Measurements from ENCODE around the gene AP2B1.
"Not testable (repeated sequence)": the region's sequence is repeated elsewhere in the genome, so short reads cannot be mapped to it uniquely, and the experiment has no call there.

The AP2B1 gene

DNA sequence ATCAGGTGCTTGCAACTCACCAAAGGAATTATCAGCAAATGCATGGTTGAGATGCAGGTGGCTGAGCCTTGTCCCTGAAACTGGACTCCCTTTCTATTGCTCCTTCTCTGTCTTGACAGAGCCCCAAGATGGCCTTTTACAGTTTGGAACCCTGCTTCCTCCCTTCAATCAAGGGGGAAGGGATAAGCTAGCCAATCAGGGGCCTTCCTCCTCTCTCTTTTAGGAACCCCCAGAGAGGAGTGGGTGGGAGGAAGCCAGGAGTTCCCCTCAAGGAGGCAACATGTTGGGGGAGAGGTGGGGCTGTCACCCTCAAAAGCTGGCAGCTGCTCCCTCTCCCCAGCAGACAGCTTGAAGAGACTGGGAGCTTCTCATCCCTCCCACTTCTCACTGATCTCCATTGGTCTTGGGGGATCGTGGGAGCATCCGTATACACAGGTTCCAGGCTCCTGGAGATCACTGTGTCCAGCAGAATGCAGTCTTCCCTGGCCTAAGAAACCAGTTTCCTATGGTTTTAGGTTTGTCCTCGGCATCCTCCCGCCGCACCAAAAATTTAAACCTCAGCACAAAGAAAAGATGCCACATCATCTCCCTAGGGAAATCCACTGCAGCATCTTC is 151.5 kb downstream of the AP2B1 start:
- intact Hi-C loops (cut with DNase I) = no loop called here
- peak in 2 of 42 donors; percentile 23 to 34 for DNase-seq

DNA sequence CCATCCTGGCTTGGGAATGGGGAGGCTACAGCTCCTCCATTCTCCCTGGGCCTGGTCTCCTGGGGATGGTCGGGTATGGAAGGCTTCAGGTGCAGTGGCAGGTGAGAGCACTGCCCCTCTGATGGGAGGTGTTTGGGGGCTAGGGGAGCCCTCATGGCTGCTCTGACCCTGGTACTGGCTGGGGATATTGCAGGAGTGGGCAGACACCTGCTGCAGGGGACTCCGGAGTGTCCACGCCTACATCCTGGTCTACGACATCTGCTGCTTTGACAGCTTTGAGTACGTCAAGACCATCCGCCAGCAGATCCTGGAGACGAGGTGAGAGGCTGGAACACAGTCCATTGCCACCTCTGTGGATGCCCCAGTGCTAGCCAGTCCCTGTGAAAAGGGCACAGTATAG is 153.1 kb downstream of the AP2B1 start:
- intact Hi-C loops (cut with DNase I) = loop anchor here (10.0 kb wide), 1 partner anchor 425 kb away; no protein-coding TSS in a partner anchor
- peak in 1 of 42 donors; percentile 9 for DNase-seq

DNA sequence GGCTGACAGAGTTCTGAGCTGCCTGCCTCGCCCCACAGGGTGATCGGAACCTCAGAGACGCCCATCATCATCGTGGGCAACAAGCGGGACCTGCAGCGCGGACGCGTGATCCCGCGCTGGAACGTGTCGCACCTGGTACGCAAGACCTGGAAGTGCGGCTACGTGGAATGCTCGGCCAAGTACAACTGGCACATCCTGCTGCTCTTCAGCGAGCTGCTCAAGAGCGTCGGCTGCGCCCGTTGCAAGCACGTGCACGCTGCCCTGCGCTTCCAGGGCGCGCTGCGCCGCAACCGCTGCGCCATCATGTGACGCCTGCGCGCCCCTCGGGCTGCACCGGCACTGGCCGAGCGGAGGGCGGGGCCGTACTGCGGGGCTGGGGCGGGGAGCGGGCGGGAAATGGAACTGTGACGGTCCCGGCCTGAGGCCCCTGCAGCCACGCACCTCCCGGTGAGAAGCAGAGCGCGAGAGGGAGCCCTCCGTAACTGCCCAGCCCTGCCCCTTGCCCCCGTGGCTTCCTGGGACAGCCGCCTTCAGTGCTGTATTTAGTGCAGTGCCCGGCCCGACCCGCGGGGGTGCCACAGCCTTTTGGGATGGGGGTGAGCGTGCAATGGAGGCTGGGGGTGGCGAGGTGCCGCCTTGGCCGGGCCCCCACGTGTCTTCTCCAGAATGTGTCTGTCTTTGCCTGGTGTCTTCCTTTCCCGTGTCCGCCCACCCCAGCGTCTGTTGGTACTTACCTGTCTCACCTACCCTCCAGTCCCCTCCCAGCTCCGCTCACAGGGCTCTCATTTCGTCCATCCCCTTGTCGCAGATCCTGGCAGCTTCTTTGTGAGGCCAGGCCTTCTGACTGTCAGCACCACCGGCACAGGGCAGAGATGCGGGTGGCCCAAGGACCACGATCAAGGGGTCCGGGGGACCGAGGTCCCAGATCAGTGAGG is 154.1 kb downstream of the AP2B1 start:
- intact Hi-C loops (cut with DNase I) = loop anchor here (10.0 kb wide), 1 partner anchor 426 kb away; no protein-coding TSS in a partner anchor
- DNase-seq = peak in 3 of 42 donors; percentile 17 to 33 (median 30)

- intact Hi-C loops (cut with DNase I) = loop anchor here (10.0 kb wide), 1 partner anchor 428 kb away; no protein-coding TSS in a partner anchor
Observed at GRCh38 chr17:35742496-35742895, 155.4 kb downstream of the AP2B1 start.

GRCh38 chr17:35742896-35743477 is 155.9 kb downstream of the AP2B1 start:
- no peak for DNase-seq
- intact Hi-C loops (cut with DNase I) = loop anchor here (10.0 kb wide), 1 partner anchor 428 kb away; no protein-coding TSS in a partner anchor

More at GRCh38 chr17:35742496-35742895, 155.4 kb downstream of the AP2B1 start:
- peak in 1 of 42 donors; percentile 9 for DNase-seq

DNA sequence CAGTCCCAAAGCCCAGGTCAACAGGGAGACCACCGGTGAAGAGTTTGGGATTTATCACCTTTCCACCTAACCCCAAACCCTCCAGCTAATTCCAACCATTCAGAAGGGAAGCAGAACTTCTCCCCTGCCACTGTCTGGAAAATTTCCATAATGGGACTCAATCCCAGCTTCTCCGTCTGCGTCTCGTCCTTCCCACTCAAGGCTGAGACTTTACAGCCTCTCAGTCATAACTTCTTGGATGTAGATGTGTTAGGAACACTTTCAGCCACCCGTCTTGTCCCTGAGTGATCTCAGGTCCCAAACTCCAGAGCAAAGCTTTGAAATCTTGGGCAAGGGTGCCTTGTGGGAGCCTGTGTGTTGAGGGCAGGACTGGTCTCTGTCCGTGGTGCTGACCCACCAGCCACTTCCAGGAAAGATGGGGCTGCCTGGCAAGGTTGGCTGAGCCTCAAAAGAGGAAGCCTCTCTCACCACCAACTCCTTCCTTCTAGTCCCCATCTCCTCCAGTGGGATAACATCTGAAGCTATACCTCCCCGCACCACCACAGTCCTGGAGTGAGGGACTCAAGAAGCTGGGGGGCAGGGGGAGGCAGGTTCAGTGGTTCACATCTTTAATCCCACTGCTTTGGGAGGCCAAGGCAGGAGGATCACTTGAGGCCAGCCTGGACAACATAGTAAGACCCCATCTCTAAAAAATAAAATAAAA is 156.7 kb downstream of the AP2B1 start:
- DNase-seq = no peak

DNA sequence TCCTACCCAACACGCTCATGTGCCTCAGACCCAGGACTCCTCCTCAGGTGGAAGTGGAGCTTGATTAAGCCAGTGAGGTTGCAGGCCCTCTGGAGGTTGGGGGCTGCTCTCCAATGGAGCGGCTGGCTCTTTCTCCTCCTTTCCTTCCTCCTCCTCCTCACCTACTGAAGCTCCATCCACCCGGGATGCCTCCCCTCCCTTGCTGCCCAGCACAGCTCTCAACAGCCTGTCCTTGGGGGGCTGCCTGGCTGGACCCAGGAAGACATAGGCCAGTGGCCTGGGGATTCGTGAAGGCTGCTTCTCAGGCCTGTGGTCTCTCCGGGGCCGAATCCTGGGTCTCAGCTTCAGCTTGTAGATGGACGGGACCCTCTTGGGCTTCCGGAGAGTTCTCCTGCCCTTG is 157.7 kb downstream of the AP2B1 start:
- intact Hi-C loops (cut with DNase I) = loop anchor here (10.0 kb wide), 1 partner anchor 430 kb away; no protein-coding TSS in a partner anchor
- DNase-seq = no peak

More for the DNA sequence above, 156.7 kb downstream of the AP2B1 start:
- intact Hi-C loops (cut with DNase I) = loop anchor here (10.0 kb wide), 1 partner anchor 429 kb away; no protein-coding TSS in a partner anchor

DNA sequence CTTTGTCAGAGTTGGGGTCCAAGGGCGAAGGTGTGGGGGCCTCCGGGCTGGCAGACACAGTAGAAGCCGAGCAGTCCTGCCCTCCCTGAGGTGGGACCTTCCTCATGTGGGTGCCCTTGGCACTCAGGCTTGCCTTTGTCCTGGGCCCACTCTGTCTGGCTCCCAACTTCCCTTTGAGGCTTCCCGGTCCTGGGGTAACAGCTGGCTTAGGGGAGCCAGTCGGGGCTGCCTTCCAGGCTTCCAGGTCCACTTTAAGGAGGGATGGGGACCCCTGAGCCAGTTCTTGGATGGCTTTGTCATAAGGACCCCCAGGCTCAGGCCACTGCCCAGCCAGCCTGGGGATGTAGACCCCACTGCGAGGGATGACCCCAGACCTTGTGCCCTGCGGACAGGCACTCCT is 158.1 kb downstream of the AP2B1 start:
- no peak for DNase-seq
- intact Hi-C loops (cut with DNase I) = loop anchor here (10.0 kb wide), 1 partner anchor 430 kb away; no protein-coding TSS in a partner anchor

DNA sequence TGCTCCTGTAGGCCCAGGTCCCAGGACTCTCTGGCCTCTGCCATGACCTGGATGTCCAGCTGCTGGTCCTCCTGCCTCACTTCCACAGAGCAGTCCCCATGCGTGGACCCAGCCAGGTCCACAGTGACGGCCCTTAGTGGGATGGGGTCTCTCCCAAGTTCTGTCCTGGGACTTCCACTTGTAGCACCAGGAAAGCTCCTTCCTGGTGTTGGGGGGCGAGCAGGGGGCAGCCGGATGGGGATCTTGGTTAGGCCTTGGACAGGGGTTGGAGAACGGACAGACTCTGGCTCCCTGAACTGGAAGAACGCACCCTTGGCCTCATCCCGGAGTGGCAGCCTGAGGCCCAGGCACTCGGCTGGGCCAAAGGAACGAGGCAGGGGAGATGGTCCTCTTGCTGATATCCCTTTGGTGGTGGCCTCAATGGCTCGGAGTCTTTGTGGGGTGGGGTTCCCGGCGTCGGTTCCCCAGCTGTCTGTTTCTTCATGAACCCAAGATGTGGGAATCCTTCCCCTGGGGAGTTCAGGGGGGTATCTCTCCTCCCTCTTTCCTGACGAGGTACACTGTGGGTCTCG is 158.7 kb downstream of the AP2B1 start:
- no peak for DNase-seq
- intact Hi-C loops (cut with DNase I) = loop anchor here (2.0 to 10.0 kb wide), 2 partner anchors 133 to 431 kb away; no protein-coding TSS in a partner anchor

DNA sequence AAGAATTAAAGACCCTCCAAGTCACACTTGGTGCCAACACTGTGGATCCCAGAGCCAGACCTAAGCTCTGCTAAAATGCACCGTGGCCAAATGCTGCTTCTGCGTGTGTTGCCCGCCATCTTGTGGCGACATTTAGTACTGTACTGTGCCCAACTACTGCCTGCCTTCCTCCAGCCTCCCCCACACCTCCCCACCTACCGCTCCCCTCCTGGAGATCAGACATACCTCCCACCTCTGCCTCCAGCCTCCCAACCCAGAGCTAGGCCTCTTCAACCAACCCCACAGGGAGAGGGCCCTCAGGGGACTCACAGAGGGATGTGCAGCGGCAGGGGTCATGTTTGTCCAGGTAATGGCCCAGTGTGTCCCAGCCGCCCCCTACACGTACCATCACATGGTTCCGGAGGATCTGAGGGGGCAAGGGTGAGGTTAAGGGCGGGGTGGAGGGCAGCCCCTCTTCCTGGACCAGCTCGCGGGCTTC is 160.5 kb downstream of the AP2B1 start:
- peak; percentile 63 to 93 (median 83) for DNase-seq
- intact Hi-C loops (cut with DNase I) = loop anchor here (2.0 to 10.0 kb wide), 2 partner anchors 135 to 433 kb away; no protein-coding TSS in a partner anchor

- intact Hi-C loops (cut with DNase I) = loop anchor here (10.0 kb wide), 1 partner anchor 434 kb away; no protein-coding TSS in a partner anchor
Observed at GRCh38 chr17:35748341-35748841, 161.3 kb downstream of the AP2B1 start.

GRCh38 chr17:35748979-35749378 is 161.9 kb downstream of the AP2B1 start:
- intact Hi-C loops (cut with DNase I) = loop anchor here (10.0 kb wide), 1 partner anchor 434 kb away; no protein-coding TSS in a partner anchor
- DNase-seq = no peak

More at GRCh38 chr17:35748341-35748841, 161.3 kb downstream of the AP2B1 start:
- no peak for DNase-seq

GRCh38 chr17:35749560-35750412 is 162.7 kb downstream of the AP2B1 start:
- intact Hi-C loops (cut with DNase I) = loop anchor here (10.0 kb wide), 1 partner anchor 435 kb away; no protein-coding TSS in a partner anchor
- DNase-seq = peak in 6 of 42 donors; percentile 30 to 57 (median 45)

GRCh38 chr17:35750526-35751395 is 163.6 kb downstream of the AP2B1 start:
- intact Hi-C loops (cut with DNase I) = no loop called here

GRCh38 chr17:35751541-35751940 is 164.4 kb downstream of the AP2B1 start:
- intact Hi-C loops (cut with DNase I); DNase-seq: not testable (repeated sequence)

More at GRCh38 chr17:35750526-35751395, 163.6 kb downstream of the AP2B1 start:
- no peak for DNase-seq

DNA sequence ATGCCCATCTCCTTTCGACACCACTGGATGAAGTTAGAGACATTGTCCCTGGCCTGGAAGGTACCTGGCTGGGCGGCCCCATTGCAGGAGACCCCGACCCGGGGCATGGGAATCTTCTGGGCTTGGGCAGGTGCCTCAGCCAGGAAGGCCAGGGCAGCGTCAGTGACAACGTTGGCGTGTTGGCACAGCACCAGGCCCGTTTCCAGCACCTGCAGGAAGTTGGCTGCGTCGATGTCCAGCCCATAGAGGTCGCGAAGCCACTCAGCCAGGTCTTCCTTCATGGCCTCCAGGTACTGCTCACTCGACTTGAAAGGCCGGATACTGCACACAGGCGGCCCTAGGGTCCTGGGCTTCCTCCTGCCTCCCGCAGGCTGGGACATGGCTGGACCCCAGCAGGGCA is 165.3 kb downstream of the AP2B1 start:
- DNase-seq = no peak

More for the DNA sequence above, 165.3 kb downstream of the AP2B1 start:
- intact Hi-C loops (cut with DNase I) = no loop called here
